Fibroblast of lung (primary cell): ENCODE measurements around the gene PPP2R5C. TPM values are rescaled to one million over a fixed set of nuclear protein-coding genes. Genes with fewer than 3 reads are reported as not detected.

Source experiments
- DNase-seq, 2 donors: peaks; one replicate each; pipeline versions ENCODE4 v3.0.0 to v3.0.0-alpha.2; 2010; ENCODE audit warnings: low read depth in 2 of 2
- H2AFZ ChIP-seq: 2 replicates; pipeline ENCODE4 v1.5.1; 2012; ENCODE audit warnings: low read length, control low read depth, inconsistent platforms
- H3K27ac ChIP-seq: 2 replicates; pipeline ENCODE4 v1.5.1; 2011; ENCODE audit warnings: low read length, control low read depth; ENCODE audit not compliant: insufficient read depth
- H3K27me3 ChIP-seq: 2 replicates; pipeline ENCODE4 v1.5.1; 2011; ENCODE audit warnings: mild to moderate bottlenecking, low read length; ENCODE audit not compliant: control insufficient read depth, insufficient read depth
- H3K36me3 ChIP-seq: 2 replicates; pipeline ENCODE4 v1.5.1; 2011; ENCODE audit warnings: low read length; ENCODE audit not compliant: control insufficient read depth, insufficient read depth
- H3K4me1 ChIP-seq: 2 replicates; pipeline ENCODE4 v1.5.1; 2011; ENCODE audit warnings: low read length; ENCODE audit not compliant: control insufficient read depth, insufficient read depth; ENCODE audit errors: extremely low read depth
- H3K4me2 ChIP-seq: 2 replicates; pipeline ENCODE4 v1.5.1; 2011; ENCODE audit warnings: low read length, control low read depth; ENCODE audit not compliant: insufficient read depth; ENCODE audit errors: extremely low read depth
- H3K4me3 ChIP-seq, 4 experiments: fragments of 200-600 bp in 1 of 4; sonication (generic) in 1 of 4; replicated peaks in 1 of 4; 2 replicates each; pipeline ENCODE4 v1.5.1; 2011 to 2016; ENCODE audit warnings: low read length in 4 of 4, low read depth in 3 of 4, mild to moderate bottlenecking in 3 of 4, control low read depth in 2 of 4, inconsistent platforms in 1 of 4, mixed read lengths in 1 of 4; ENCODE audit not compliant: insufficient read depth in 1 of 4; ENCODE audit errors: control extremely low read depth in 1 of 4
- H3K79me2 ChIP-seq: 2 replicates; pipeline ENCODE4 v1.5.1; 2012; ENCODE audit warnings: mild to moderate bottlenecking, low read length, inconsistent platforms; ENCODE audit not compliant: control insufficient read depth, insufficient read depth
- H3K9ac ChIP-seq: 2 replicates; pipeline ENCODE4 v1.5.1; 2011; ENCODE audit warnings: mild to moderate bottlenecking, low read length, control low read depth; ENCODE audit not compliant: insufficient read depth
- H3K9me3 ChIP-seq: 2 replicates; pipeline ENCODE4 v1.5.1; 2012; ENCODE audit warnings: low read depth, low read length; ENCODE audit not compliant: control insufficient read depth, insufficient read depth
- H4K20me1 ChIP-seq: 2 replicates; pipeline ENCODE4 v1.5.1; 2011; ENCODE audit warnings: low read length; ENCODE audit not compliant: control insufficient read depth, insufficient read depth; ENCODE audit errors: extremely low read depth
- CTCF ChIP-seq, 2 donors: IDR thresholded peaks in 1 of 2; conservative IDR thresholded peaks in 1 of 2; 1 replicate in 1 of 2; 2 replicates in 1 of 2; pipeline ENCODE4 v1.5.1; 2011 to 2012; ENCODE audit warnings: low read length in 2 of 2, control low read depth in 1 of 2, inconsistent platforms in 1 of 2, low read depth in 1 of 2, mild to moderate bottlenecking in 1 of 2
- EZH2 ChIP-seq: IDR thresholded peaks from 2 replicates; pipeline ENCODE4 v1.5.1; 2012; ENCODE audit warnings: low read length, control low read depth, mild to moderate bottlenecking; ENCODE audit errors: missing control alignments
- polyA plus RNA-seq, 2 donors: library from polyadenylated mRNA; depleted of rRNA in 1 of 2; stranded (reverse) in 1 of 2; unstranded in 1 of 2; fragments of >200 nt; gene quantifications; 2 replicates each; pipeline ENCODE4 v1.2.1, GENCODE V29; 2011 to 2012; ENCODE audit warnings: missing spikeins in 1 of 2
- total RNA-seq: library from RNA; depleted of rRNA; stranded (reverse); fragments of >200 nt; gene quantifications from 2 replicates; pipeline ENCODE4 v1.2.1, GENCODE V29; 2014

The PPP2R5C gene
- total and polyA plus RNA-seq, 2 donors (not counting 1 experiment from before 2014, with no cell fraction given) = 86.0 to 116 TPM

- no peak for DNase-seq
- Histone ChIP-seq H3K79me2 (no peaks in the 10 kb centered on the region), H4K20me1 (no peaks in the 10 kb centered on the region), H3K9me3 (no peaks in the 10 kb centered on the region), H3K27ac (no peak overlapping the region), H3K9ac (no peak overlapping the region), H3K36me3 (no peaks in the 10 kb centered on the region), H3K4me1 (no peaks in the 10 kb centered on the region), H3K4me2 (no peak overlapping the region), H3K27me3 (peaks cover 2% of the 10 kb centered on the region), H2AFZ (no peak overlapping the region), H3K4me3 (no peak overlapping the region)
- no peak for TF ChIP-seq CTCF (conservative IDR thresholded peaks at IDR 0.05 in 1 of 2, IDR thresholded peaks at IDR 0.05 in 1 of 2; ENCODE audit: low read depth in 1 of 2, low read length in 2 of 2)
- no peak for TF ChIP-seq EZH2
Observed at GRCh38 chr14:101726295-101726953, 35.1 kb upstream of the PPP2R5C start.

- no peak overlapping the region for H2AFZ ChIP-seq
- H3K79me2 ChIP-seq = no peaks in the 10 kb centered on the region
- H3K4me3 ChIP-seq = no peak overlapping the region
- H3K27me3 ChIP-seq = peaks cover 2% of the 10 kb centered on the region
- H3K27ac ChIP-seq = no peak overlapping the region
- no peak for DNase-seq
- H3K9ac ChIP-seq = no peak overlapping the region
- no peak for TF ChIP-seq EZH2
- H3K36me3 ChIP-seq = no peaks in the 10 kb centered on the region
- no peak overlapping the region for H3K4me2 ChIP-seq
- no peaks in the 10 kb centered on the region for H3K4me1 ChIP-seq
- H3K9me3 ChIP-seq = no peaks in the 10 kb centered on the region
- no peaks in the 10 kb centered on the region for H4K20me1 ChIP-seq
Observed at GRCh38 chr14:101726954-101727302, 34.6 kb upstream of the PPP2R5C start.

- Histone ChIP-seq H3K79me2 (no peaks in the 10 kb centered on the region), H3K36me3 (no peaks in the 10 kb centered on the region), H4K20me1 (no peaks in the 10 kb centered on the region), H3K9me3 (no peaks in the 10 kb centered on the region), H3K27me3 (no peaks in the 10 kb centered on the region), H2AFZ (no peak overlapping the region), H3K4me1 (no peaks in the 10 kb centered on the region), H3K9ac (no peak overlapping the region), H3K27ac (no peak overlapping the region), H3K4me2 (no peak overlapping the region), H3K4me3 (no peak overlapping the region)
- TF ChIP-seq CTCF (conservative IDR thresholded peaks at IDR 0.05 in 1 of 2, IDR thresholded peaks at IDR 0.05 in 1 of 2; ENCODE audit: low read depth in 1 of 2, low read length in 2 of 2) (no peak), EZH2 (no peak)
- no peak for DNase-seq
Observed at GRCh38 chr14:101727611-101728366, 33.7 kb upstream of the PPP2R5C start.
